SU-DHL-6 (cell line): ENCODE data around the gene GRK6.

Source experiments
- H2AFZ ChIP-seq: fragments of 200-600 bp; sonication (generic); 2 replicates; pipeline ENCODE4 v1.6.1; 2014; ENCODE audit warnings: low read depth, mild to moderate bottlenecking, moderate library complexity, mixed read lengths, antibody characterized with exemption, low read length; ENCODE audit not compliant: severe bottlenecking
- H3F3A ChIP-seq: fragments of 200-600 bp; shearing (Covaris generic); 2 replicates; pipeline ENCODE4 v1.6.0; 2016; ENCODE audit warnings: antibody characterized with exemption, mild to moderate bottlenecking; ENCODE audit not compliant: insufficient read depth
- H3K27ac ChIP-seq: fragments of 200-600 bp; sonication (generic); 2 replicates; pipeline ENCODE4 v1.5.1; 2016; ENCODE audit warnings: low read depth, mild to moderate bottlenecking, low read length, moderate library complexity, mixed read lengths
- H3K27me3 ChIP-seq: fragments of 200-600 bp; sonication (generic), shearing (Covaris generic); 2 replicates; pipeline ENCODE4 v1.6.0; 2014; ENCODE audit warnings: mild to moderate bottlenecking, low read length
- H3K36me3 ChIP-seq: fragments of 200-600 bp; sonication (generic); 2 replicates; pipeline ENCODE4 v1.6.1; 2014; ENCODE audit warnings: mild to moderate bottlenecking, low read length, mixed read lengths
- H3K4me2 ChIP-seq: fragments of 300-600, 200-600 bp; shearing (Covaris generic), sonication (generic); 2 replicates; pipeline ENCODE4 v1.6.0; 2014; ENCODE audit warnings: low read length, low read depth, mild to moderate bottlenecking; ENCODE audit not compliant: poor library complexity, severe bottlenecking
- H3K4me3 ChIP-seq: fragments of 200-600 bp; sonication (generic); 2 replicates; pipeline ENCODE4 v1.5.1; 2014; ENCODE audit warnings: antibody characterized with exemption, low read length, mild to moderate bottlenecking, mixed read lengths; ENCODE audit not compliant: insufficient read depth, poor library complexity, severe bottlenecking
- H3K79me2 ChIP-seq: fragments of 200-600 bp; sonication (generic); 2 replicates; pipeline ENCODE4 v1.6.1; 2014; ENCODE audit warnings: mild to moderate bottlenecking, low read length, moderate library complexity; ENCODE audit not compliant: insufficient read depth
- H3K9ac ChIP-seq: fragments of 200-600 bp; sonication (generic); 2 replicates; pipeline ENCODE4 v1.7.0; 2014; ENCODE audit warnings: mild to moderate bottlenecking, low read length
- H3K9me2 ChIP-seq: fragments of 200-600 bp; sonication (generic); replicated peaks from 2 replicates; pipeline ENCODE4 v1.6.1; 2014; ENCODE audit warnings: low read length; ENCODE audit not compliant: insufficient read depth
- H3K9me3 ChIP-seq: fragments of 200-600 bp; sonication (generic); 2 replicates; pipeline ENCODE4 v1.6.1; 2014; ENCODE audit warnings: low read length, mixed read lengths; ENCODE audit not compliant: insufficient read depth
- H4K20me1 ChIP-seq: fragments of 200-600 bp; sonication (generic); 2 replicates; pipeline ENCODE4 v1.6.1; 2014; ENCODE audit warnings: low read depth, mild to moderate bottlenecking, antibody characterized with exemption, low read length, moderate library complexity, mixed read lengths
- CTCF ChIP-seq: fragments of 200-600 bp; sonication (generic); IDR thresholded peaks from one replicate; pipeline ENCODE4 v1.5.1; 2017; ENCODE audit warnings: antibody characterized with exemption, mild to moderate bottlenecking, low read length, moderate library complexity; ENCODE audit not compliant: insufficient read depth, poor library complexity, severe bottlenecking
- EZH2phosphoT487 ChIP-seq: fragments of 200-600 bp; sonication (generic), shearing (Covaris generic); conservative IDR thresholded peaks from 2 replicates; pipeline ENCODE4 v1.6.1; 2018; ENCODE audit warnings: mild to moderate bottlenecking, antibody characterized with exemption, low read length, moderate library complexity, mixed read lengths

Gene GRK6

GRCh38 chr5:177473443-177474001 is 47.0 kb downstream of the GRK6 start, which contains the start of gene DBN1:
Gene DBN1 (minus strand): TSS chr5:177473634. CDS start chr5:177473521, 113 bp downstream.
- H3K9me2 ChIP-seq = no peaks in the 10 kb centered on the region
- peak within 1 kb of the TSS; percentile 61 for H3K27ac ChIP-seq
- H3K79me2 ChIP-seq = peaks cover 13% of the 10 kb centered on the region
- peak within 1 kb of the TSS; percentile 75 for H3K4me3 ChIP-seq
- no peaks in the 10 kb centered on the region for H3K9me3 ChIP-seq
- no peaks in the 10 kb centered on the region; the same call in 1 of the 2 replicates for H3F3A ChIP-seq
- H4K20me1 ChIP-seq = no peaks in the 10 kb centered on the region
- peak within 1 kb of the TSS; percentile 77 for H3K9ac ChIP-seq
- no peaks in the 10 kb centered on the region for H3K36me3 ChIP-seq
- TF ChIP-seq CTCF (no peak), EZH2phosphoT487 (no peak)
- H2AFZ ChIP-seq = peak within 1 kb of the TSS; percentile 16
- H3K27me3 ChIP-seq = no peaks in the 10 kb centered on the region
- peak within 1 kb of the TSS; percentile 78 for H3K4me2 ChIP-seq

- Histone ChIP-seq H3K9me3 (no peaks in the 10 kb centered on the region), H4K20me1 (no peaks in the 10 kb centered on the region), H3K27me3 (no peaks in the 10 kb centered on the region), H3K4me3 (no peak overlapping the region), H3K27ac (no peak overlapping the region), H3K9me2 (no peaks in the 10 kb centered on the region), H3K79me2 (peaks cover 13% of the 10 kb centered on the region), H3F3A (no peaks in the 10 kb centered on the region; the same call in 1 of the 2 replicates), H2AFZ (no peak overlapping the region), H3K9ac (no peak overlapping the region), H3K36me3 (no peaks in the 10 kb centered on the region), H3K4me2 (no peak overlapping the region)
- TF ChIP-seq CTCF = no peak
- no peak for TF ChIP-seq EZH2phosphoT487
Observed at GRCh38 chr5:177474002-177474476, 47.6 kb downstream of the GRK6 start.

GRCh38 chr5:177474846-177475562 is 48.5 kb downstream of the GRK6 start:
- Histone ChIP-seq H3K4me3 (no peak overlapping the region), H3K9me3 (no peaks in the 10 kb centered on the region), H3K4me2 (no peak overlapping the region), H3K27me3 (no peaks in the 10 kb centered on the region), H3F3A (no peaks in the 10 kb centered on the region; the same call in 1 of the 2 replicates), H3K9me2 (no peaks in the 10 kb centered on the region), H3K79me2 (peaks cover 13% of the 10 kb centered on the region), H3K27ac (no peak overlapping the region), H4K20me1 (no peaks in the 10 kb centered on the region), H3K9ac (no peak overlapping the region), H2AFZ (no peak overlapping the region), H3K36me3 (no peaks in the 10 kb centered on the region)
- TF ChIP-seq EZH2phosphoT487 (no peak), CTCF (no peak)
